Calu3 (cell line): ENCODE data around the gene GALNT17. TPM values are rescaled to one million over a fixed set of nuclear protein-coding genes. Genes with fewer than 3 reads are reported as not detected.

Source experiments
- BruUV-seq: library from RNA; stranded (reverse); fragments of 400-500 nt; replicated peaks from 2 replicates; lab custom pipeline; 2021; lab: Mats Ljungman, UMichigan
- CTCF ChIA-PET: fragments of 300-600 bp; sonication (Branson Sonifier 250); formaldehyde crosslinking; loops from one replicate; lab custom pipeline; 2022; ENCODE audit warnings: antibody characterized with exemption; lab: Charles Lee
- DNase-seq: peaks from one replicate; pipeline ENCODE4 v3.0.0; 2022
- H3K27ac Mint-ChIP-seq: one replicate; pipeline ENCODE4 v1.8.0; 2022; ENCODE audit warnings: mixed read lengths; ENCODE audit not compliant: unreplicated experiment
- H3K27me3 Mint-ChIP-seq: one replicate; pipeline ENCODE4 v1.8.0; 2022; ENCODE audit warnings: mixed read lengths; ENCODE audit not compliant: unreplicated experiment
- H3K36me3 Mint-ChIP-seq: one replicate; pipeline ENCODE4 v1.8.0; 2022; ENCODE audit warnings: mild to moderate bottlenecking, moderate library complexity, mixed read lengths; ENCODE audit not compliant: insufficient read depth, unreplicated experiment
- H3K4me1 Mint-ChIP-seq: one replicate; pipeline ENCODE4 v1.8.0; 2022; ENCODE audit warnings: mild to moderate bottlenecking, low read depth, mixed read lengths; ENCODE audit not compliant: unreplicated experiment
- H3K4me3 Mint-ChIP-seq: one replicate; pipeline ENCODE4 v1.8.0; 2022; ENCODE audit warnings: mild to moderate bottlenecking, low read depth, moderate library complexity, mixed read lengths; ENCODE audit not compliant: unreplicated experiment
- H3K9me3 Mint-ChIP-seq: one replicate; pipeline ENCODE4 v1.8.0; 2022; ENCODE audit warnings: low read depth, mixed read lengths; ENCODE audit not compliant: unreplicated experiment
- intact Hi-C: fragments of 100-400 bp; cut with micrococcal nuclease; formaldehyde crosslinking; loops from one replicate; pipeline ENCODE4 v1.10.0; 2022; ENCODE audit not compliant: unreplicated experiment
- total RNA-seq: library from RNA; stranded (reverse); gene quantifications from 2 replicates; pipeline ENCODE4 v1.2.3, GENCODE V29; 2022
- TF ChIP-seq, protein P1 (sequence below): fragments of 200-600 bp; IDR thresholded peaks from one replicate; pipeline ENCODE4 v1.8.0; 2022; ENCODE audit warnings: antibody characterized with exemption; ENCODE audit not compliant: unreplicated experiment

GALNT17 gene
- total RNA-seq, 1 experiment from 2014 or later, result not detected

DNA sequence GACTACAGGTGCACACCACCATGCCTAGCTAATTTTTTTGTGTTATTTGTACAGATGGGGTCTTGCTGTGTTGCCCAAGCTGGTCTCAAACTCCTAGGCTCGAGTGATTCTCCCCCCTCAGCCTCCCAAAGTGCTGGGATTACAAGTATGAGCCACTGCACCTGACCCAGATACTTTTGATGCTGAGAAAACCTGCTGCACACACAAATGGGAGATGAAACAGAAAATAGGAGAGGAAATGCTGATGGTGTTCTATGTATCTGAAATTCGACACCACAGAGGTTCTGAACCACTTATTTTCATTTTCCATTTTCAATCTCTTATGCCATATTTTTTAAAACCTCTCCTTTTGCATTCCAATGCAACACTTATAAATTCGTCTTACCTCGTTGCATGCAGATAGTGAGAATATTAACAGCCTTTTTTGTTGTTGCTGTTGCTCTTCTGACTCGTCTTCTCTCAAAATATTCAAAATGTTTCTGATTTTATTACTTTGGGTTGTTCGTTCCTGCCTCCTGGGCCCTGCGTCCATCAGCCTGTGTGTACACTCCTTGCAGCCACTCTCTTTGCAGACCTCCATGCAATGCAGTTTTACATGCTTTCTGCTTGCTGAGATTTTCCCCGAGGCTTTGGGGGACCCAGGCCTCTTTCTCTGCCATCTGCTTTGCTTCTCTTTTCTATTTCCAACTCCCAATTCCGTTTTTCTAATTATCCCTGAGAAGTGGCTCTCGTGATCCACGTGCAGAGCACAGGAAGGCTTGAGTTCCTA is 556.1 kb downstream of the GALNT17 start:
- H3K36me3 Mint-ChIP-seq, result no peaks in the 10 kb centered on the region
- DNase-seq, result no peak
- H3K27me3 Mint-ChIP-seq, result no peaks in the 10 kb centered on the region
- no peaks in the 10 kb centered on the region for H3K4me1 Mint-ChIP-seq
- intact Hi-C loops, result no loop called here
- H3K4me3 Mint-ChIP-seq, result no peak overlapping the region
- CTCF ChIA-PET, result no interaction called here
- no peak overlapping the region for H3K27ac Mint-ChIP-seq
- BruUV-seq, result no TSS peak
- TF ChIP-seq, protein P1, sequence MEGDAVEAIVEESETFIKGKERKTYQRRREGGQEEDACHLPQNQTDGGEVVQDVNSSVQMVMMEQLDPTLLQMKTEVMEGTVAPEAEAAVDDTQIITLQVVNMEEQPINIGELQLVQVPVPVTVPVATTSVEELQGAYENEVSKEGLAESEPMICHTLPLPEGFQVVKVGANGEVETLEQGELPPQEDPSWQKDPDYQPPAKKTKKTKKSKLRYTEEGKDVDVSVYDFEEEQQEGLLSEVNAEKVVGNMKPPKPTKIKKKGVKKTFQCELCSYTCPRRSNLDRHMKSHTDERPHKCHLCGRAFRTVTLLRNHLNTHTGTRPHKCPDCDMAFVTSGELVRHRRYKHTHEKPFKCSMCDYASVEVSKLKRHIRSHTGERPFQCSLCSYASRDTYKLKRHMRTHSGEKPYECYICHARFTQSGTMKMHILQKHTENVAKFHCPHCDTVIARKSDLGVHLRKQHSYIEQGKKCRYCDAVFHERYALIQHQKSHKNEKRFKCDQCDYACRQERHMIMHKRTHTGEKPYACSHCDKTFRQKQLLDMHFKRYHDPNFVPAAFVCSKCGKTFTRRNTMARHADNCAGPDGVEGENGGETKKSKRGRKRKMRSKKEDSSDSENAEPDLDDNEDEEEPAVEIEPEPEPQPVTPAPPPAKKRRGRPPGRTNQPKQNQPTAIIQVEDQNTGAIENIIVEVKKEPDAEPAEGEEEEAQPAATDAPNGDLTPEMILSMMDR, result no peak
- peaks cover 8% of the 10 kb centered on the region for H3K9me3 Mint-ChIP-seq

DNA sequence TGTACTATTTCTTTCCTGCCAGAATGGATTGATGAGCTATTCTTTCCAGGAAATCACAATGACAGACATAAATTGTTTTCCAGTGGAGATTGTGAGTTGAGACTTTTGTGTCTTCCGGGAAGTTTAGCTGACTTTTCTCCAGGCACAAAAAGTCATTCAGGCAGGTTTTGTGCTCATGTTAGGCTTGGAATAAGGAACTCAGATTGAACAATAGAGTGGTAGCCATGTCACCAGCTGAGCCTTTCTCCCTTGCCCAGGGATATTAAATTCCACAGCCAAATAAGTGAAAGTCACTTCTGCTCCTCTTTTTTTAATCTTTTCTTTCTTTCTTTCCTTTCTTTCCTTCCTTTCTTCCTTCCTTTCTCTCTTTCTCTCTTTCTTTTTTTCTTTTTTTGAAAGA is 559.6 kb downstream of the GALNT17 start:
- CTCF ChIA-PET, result no interaction called here
- TF ChIP-seq, protein P1, result no peak
- Mint-ChIP-seq H3K27me3 (no peaks in the 10 kb centered on the region), H3K4me3 (no peak overlapping the region), H3K36me3 (no peaks in the 10 kb centered on the region), H3K27ac (no peak overlapping the region), H3K4me1 (no peaks in the 10 kb centered on the region), H3K9me3 (peaks cover 12% of the 10 kb centered on the region)
- no TSS peak for BruUV-seq
- DNase-seq, result no peak
- intact Hi-C loops, result no loop called here

DNA sequence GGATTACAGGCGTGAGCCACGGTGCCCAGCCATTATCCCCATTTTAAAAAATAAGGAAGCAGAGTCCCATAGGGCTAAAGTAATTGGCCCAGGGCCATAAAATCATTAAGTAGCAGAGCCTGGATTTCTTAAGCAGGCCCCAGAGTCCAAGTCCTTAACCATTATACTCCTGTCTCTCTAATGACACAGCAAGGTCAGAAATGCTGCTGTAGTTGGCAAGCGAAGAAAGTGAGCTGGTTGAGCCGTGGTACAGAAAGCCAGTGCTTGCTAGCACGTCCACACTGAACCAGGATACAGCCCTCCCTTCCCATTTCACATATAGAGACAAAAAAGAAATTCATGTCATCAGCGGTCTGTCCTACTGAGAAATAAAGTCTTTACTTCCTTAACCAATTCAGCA is 562.7 kb downstream of the GALNT17 start:
- Mint-ChIP-seq H3K27ac (no peak overlapping the region), H3K4me1 (no peaks in the 10 kb centered on the region), H3K36me3 (no peaks in the 10 kb centered on the region), H3K9me3 (peaks cover 11% of the 10 kb centered on the region), H3K4me3 (no peak overlapping the region), H3K27me3 (no peaks in the 10 kb centered on the region)
- no TSS peak for BruUV-seq
- TF ChIP-seq, protein P1, result no peak
- no peak for DNase-seq
- intact Hi-C loops, result no loop called here
- CTCF ChIA-PET, result no interaction called here

DNA sequence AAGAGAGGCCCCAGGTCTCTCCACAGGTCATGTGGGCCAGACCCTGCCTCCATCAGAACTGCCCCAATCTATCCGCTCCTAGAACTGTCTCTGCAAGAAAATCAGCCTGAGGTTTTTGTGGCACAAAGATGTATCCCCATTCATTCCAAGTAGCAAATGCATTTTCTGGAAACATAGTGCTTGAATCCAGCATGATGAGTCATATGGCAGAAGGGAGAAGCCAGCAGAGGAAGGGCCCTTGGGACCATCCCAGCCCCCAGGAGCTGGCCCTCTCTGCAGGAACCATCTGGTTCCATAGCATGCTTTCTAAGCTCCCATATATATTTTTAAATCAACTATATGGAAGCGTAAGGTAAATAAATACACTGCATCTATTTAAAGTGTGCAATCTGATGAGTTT is 563.2 kb downstream of the GALNT17 start:
- no peak for DNase-seq

More for the DNA sequence above, 563.2 kb downstream of the GALNT17 start:
- Mint-ChIP-seq H3K36me3 (no peaks in the 10 kb centered on the region), H3K27me3 (no peaks in the 10 kb centered on the region), H3K4me3 (no peak overlapping the region), H3K27ac (no peak overlapping the region), H3K4me1 (no peaks in the 10 kb centered on the region), H3K9me3 (peaks cover 11% of the 10 kb centered on the region)
- intact Hi-C loops, result no loop called here
- BruUV-seq, result no TSS peak
- CTCF ChIA-PET, result no interaction called here
- TF ChIP-seq, protein P1, result no peak
